Erythroblast (primary cell): ENCODE results near the gene GPN2.

Experiments used
- GATA1 ChIP-seq: IDR thresholded peaks from 2 replicates; pipeline ENCODE4 v1.6.1; 2011; ENCODE audit warnings: low read depth, mild to moderate bottlenecking, control low read depth, low read length, moderate library complexity
- POLR2A ChIP-seq: IDR thresholded peaks from 2 replicates; pipeline ENCODE4 v1.6.1; 2011; ENCODE audit warnings: mild to moderate bottlenecking, low read length

- TF ChIP-seq POLR2A = no peak
- TF ChIP-seq GATA1 = no peak
These were observed 25.2 kb upstream of the GPN2 start for GRCh38 chr1:26915204-26915842.
